ENCODE measurements around the gene USH1C.

Gene USH1C

DNA sequence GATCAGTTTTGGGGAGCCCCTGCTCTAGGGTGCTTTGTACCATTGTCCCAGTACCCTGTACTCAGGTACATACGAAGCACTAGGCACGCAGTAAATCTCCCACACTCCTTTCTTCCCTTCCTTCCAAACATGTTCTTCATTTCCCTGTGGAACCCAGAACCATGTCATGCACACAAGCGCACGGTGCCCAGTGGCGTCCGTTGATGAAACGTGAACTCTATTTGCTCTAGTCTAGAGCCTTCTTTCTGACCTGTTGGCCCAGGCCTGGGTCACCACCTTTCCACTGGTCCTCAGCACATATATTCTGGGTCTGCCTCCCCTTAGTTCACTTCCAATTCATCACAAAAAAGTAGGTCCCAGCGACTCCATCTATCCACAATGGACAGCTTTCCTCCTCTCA is 7.0 kb downstream of the USH1C start:
- no peaks in the 10 kb centered on the region for H3K36me3 ChIP-seq (ENCODE audit: control insufficient read depth, insufficient read depth, low read length)
- DNase-seq, result no peak
- no peaks in the 10 kb centered on the region for H3K4me1 ChIP-seq (ENCODE audit: control insufficient read depth, insufficient read depth, low read length, poor library complexity, severe bottlenecking)
- no peak overlapping the region for H3K27ac ChIP-seq (ENCODE audit: insufficient read depth, low read length, poor library complexity, severe bottlenecking)
- no peaks in the 10 kb centered on the region for H3K27me3 ChIP-seq (replicated peaks; ENCODE audit: control insufficient read depth, insufficient read depth, low read length, poor library complexity, severe bottlenecking)
- no peaks in the 10 kb centered on the region for H3K9me3 ChIP-seq (ENCODE audit: control insufficient read depth, low read length)
- H3K4me3 ChIP-seq (ENCODE audit: insufficient read depth, low read depth, low read length, poor library complexity, severe bottlenecking), result no peak overlapping the region

DNA sequence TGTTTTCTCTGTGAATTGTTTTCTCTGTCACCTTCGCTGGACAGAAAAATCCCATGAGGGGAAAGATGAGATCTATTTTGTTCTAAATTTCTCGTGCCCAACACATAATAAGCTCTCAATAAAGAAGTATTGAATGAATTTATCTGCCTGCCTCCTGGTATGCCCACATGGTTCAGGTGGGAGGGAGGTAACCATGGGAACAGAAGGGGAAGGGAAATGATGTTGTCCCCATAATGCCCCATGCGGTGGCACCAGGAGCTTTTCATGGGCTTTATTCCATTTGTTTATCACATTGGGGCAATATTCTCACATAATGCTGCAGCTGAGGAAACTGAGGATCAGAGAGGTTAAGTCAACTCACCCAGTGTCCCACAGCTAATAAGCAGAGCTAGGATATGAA is 8.7 kb downstream of the USH1C start:
- Histone ChIP-seq H3K9me3 (ENCODE audit: control insufficient read depth, low read length) (no peaks in the 10 kb centered on the region), H3K27me3 (replicated peaks; ENCODE audit: control insufficient read depth, insufficient read depth, low read length, poor library complexity, severe bottlenecking) (no peaks in the 10 kb centered on the region), H3K36me3 (ENCODE audit: control insufficient read depth, insufficient read depth, low read length) (no peaks in the 10 kb centered on the region), H3K4me1 (ENCODE audit: control insufficient read depth, insufficient read depth, low read length, poor library complexity, severe bottlenecking) (no peaks in the 10 kb centered on the region), H3K27ac (ENCODE audit: insufficient read depth, low read length, poor library complexity, severe bottlenecking) (no peak overlapping the region), H3K4me3 (ENCODE audit: insufficient read depth, low read depth, low read length, poor library complexity, severe bottlenecking) (no peak overlapping the region)
- no peak for DNase-seq

DNA sequence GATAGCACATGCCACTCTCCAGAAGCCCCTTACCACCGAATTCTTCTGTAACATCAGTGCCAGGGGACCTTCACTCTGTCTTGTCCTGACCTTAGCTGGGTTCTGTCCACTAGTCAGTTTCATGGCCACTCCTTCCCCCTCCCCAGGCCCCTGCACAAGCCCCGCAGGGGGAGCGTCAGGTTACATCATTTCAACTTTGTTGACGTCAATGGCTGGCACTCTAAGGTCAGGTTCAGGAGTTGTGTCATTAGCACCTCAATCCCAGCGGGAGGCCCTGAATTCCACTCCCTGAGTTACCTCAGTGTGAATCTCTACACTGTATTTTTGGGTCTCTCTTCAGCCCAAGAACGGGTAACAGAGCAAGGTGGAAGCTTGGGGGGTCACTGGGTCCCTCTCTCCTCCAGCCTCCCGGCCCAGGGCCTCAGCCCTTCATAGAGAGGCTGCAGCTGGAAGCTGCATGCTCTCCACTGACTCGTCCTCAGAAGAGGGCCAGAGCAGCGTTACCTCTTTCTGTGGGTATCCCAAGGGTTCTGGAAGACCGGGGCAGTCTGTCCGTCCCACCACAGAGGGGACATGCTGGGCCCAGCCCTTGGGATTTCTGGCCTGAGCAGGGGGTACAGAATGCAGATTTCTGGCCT is 10.3 kb downstream of the USH1C start:
- Histone ChIP-seq H3K36me3 (ENCODE audit: control insufficient read depth, insufficient read depth, low read length) (no peaks in the 10 kb centered on the region), H3K4me1 (ENCODE audit: control insufficient read depth, insufficient read depth, low read length, poor library complexity, severe bottlenecking) (no peaks in the 10 kb centered on the region), H3K9me3 (ENCODE audit: control insufficient read depth, low read length) (no peaks in the 10 kb centered on the region), H3K4me3 (ENCODE audit: insufficient read depth, low read depth, low read length, poor library complexity, severe bottlenecking) (no peak overlapping the region), H3K27ac (ENCODE audit: insufficient read depth, low read length, poor library complexity, severe bottlenecking) (no peak overlapping the region), H3K27me3 (replicated peaks; ENCODE audit: control insufficient read depth, insufficient read depth, low read length, poor library complexity, severe bottlenecking) (no peaks in the 10 kb centered on the region)
- no peak for DNase-seq

DNA sequence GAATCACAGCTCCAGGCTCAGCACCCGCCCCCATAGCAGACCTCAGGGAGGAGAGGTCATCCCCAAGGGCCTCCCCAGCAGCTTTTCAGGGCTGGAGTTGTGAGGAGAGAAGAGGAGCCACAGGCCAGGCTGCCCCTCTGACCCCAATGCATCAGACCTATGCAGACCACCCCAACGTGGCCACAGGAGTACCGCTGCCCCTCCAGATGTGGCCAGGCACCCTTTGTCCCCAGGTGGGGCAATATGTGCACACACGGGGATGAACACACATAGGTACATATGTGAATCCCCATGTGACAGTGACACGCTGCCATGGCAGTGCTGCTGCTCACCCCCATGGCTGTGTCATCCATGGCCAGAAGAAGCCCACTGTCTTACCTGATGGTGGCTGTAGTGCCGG is 10.9 kb downstream of the USH1C start:
- H3K36me3 ChIP-seq (ENCODE audit: control insufficient read depth, insufficient read depth, low read length), result no peaks in the 10 kb centered on the region
- H3K4me1 ChIP-seq (ENCODE audit: control insufficient read depth, insufficient read depth, low read length, poor library complexity, severe bottlenecking), result no peaks in the 10 kb centered on the region
- H3K9me3 ChIP-seq (ENCODE audit: control insufficient read depth, low read length), result no peaks in the 10 kb centered on the region
- no peak overlapping the region for H3K4me3 ChIP-seq (ENCODE audit: insufficient read depth, low read depth, low read length, poor library complexity, severe bottlenecking)
- no peak overlapping the region for H3K27ac ChIP-seq (ENCODE audit: insufficient read depth, low read length, poor library complexity, severe bottlenecking)
- DNase-seq, result no peak
- H3K27me3 ChIP-seq (replicated peaks; ENCODE audit: control insufficient read depth, insufficient read depth, low read length, poor library complexity, severe bottlenecking), result no peaks in the 10 kb centered on the region

DNA sequence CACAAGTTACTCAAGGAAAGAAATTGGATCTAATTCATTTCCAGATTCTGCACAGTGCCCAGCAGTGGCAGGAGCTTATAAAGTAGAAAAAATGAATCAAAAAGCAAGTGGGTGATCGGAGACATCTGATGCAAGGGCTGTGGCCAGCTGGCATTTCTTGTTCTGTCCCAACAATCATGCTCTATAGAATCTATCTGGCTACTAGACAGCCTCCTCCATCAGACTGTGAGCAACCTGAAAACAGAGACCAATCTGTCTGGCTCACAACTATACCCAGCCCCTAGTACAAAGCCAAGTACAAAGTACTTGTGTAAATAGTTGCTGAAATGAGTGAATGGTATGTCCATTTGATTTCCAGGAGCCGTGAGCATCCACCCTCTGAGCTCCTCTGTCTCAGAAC is 11.4 kb downstream of the USH1C start:
- Histone ChIP-seq H3K27ac (ENCODE audit: insufficient read depth, low read length, poor library complexity, severe bottlenecking) (no peak overlapping the region), H3K4me1 (ENCODE audit: control insufficient read depth, insufficient read depth, low read length, poor library complexity, severe bottlenecking) (no peaks in the 10 kb centered on the region), H3K9me3 (ENCODE audit: control insufficient read depth, low read length) (no peaks in the 10 kb centered on the region), H3K36me3 (ENCODE audit: control insufficient read depth, insufficient read depth, low read length) (no peaks in the 10 kb centered on the region), H3K4me3 (ENCODE audit: insufficient read depth, low read depth, low read length, poor library complexity, severe bottlenecking) (no peak overlapping the region), H3K27me3 (replicated peaks; ENCODE audit: control insufficient read depth, insufficient read depth, low read length, poor library complexity, severe bottlenecking) (no peaks in the 10 kb centered on the region)
- no peak for DNase-seq

DNA sequence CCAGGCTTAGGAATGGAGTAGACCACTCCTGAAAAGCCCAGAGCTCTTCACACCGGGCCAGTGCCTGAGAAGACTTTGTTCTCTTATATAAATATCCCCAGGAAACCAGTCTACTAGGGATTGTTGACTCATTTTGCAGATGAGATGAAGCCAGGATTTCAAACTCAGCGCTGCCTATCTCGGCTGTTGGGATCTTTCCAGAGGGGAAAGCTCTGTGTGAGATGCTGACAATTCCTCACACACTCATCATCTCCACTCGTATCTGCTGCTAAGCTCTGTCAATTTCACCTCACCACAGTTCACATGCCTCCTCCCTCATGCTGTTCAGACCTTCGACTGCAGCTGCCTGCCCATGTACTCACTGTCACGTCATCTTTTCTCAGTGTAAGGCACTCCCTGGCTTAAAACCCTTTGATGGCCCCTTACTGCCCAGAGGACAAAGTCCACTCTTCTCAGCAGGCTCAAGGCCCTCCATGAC is 12.5 kb downstream of the USH1C start:
- no peaks in the 10 kb centered on the region for H3K27me3 ChIP-seq (replicated peaks; ENCODE audit: control insufficient read depth, insufficient read depth, low read length, poor library complexity, severe bottlenecking)
- no peak overlapping the region for H3K27ac ChIP-seq (ENCODE audit: insufficient read depth, low read length, poor library complexity, severe bottlenecking)
- H3K4me1 ChIP-seq (ENCODE audit: control insufficient read depth, insufficient read depth, low read length, poor library complexity, severe bottlenecking), result no peaks in the 10 kb centered on the region
- no peak for DNase-seq
- no peak overlapping the region for H3K4me3 ChIP-seq (ENCODE audit: insufficient read depth, low read depth, low read length, poor library complexity, severe bottlenecking)
- H3K9me3 ChIP-seq (ENCODE audit: control insufficient read depth, low read length), result no peaks in the 10 kb centered on the region
- no peaks in the 10 kb centered on the region for H3K36me3 ChIP-seq (ENCODE audit: control insufficient read depth, insufficient read depth, low read length)

DNA sequence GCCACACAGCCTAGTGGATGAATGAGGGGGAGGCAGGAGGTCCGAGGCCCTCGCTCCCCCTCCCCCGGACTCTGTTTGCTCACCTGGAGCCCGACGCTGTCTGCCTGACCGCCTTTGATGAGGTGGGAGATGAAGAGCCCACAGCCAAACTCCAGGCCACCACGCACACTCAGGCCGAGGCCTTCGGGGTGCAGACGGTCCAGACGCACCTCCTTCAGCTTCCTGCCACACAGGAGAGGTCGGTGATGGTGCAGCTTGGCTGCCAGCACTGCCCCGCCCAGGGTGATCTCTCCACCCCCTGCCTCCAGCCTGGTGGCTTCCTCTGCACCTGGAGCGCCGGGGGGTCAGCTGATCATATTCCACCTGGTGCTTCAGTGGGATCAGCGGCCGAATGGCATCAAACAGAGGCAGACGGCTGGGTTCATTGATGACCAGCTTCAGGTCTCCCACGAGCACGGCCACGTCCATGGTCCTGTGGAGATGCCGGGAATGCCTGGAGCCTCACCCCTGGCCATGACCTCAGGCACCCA is 13.1 kb downstream of the USH1C start:
- no peaks in the 10 kb centered on the region for H3K36me3 ChIP-seq (ENCODE audit: control insufficient read depth, insufficient read depth, low read length)
- H3K27ac ChIP-seq (ENCODE audit: insufficient read depth, low read length, poor library complexity, severe bottlenecking), result no peak overlapping the region
- H3K27me3 ChIP-seq (replicated peaks; ENCODE audit: control insufficient read depth, insufficient read depth, low read length, poor library complexity, severe bottlenecking), result no peaks in the 10 kb centered on the region
- no peaks in the 10 kb centered on the region for H3K4me1 ChIP-seq (ENCODE audit: control insufficient read depth, insufficient read depth, low read length, poor library complexity, severe bottlenecking)
- no peak for DNase-seq
- no peak overlapping the region for H3K4me3 ChIP-seq (ENCODE audit: insufficient read depth, low read depth, low read length, poor library complexity, severe bottlenecking)
- no peaks in the 10 kb centered on the region for H3K9me3 ChIP-seq (ENCODE audit: control insufficient read depth, low read length)

DNA sequence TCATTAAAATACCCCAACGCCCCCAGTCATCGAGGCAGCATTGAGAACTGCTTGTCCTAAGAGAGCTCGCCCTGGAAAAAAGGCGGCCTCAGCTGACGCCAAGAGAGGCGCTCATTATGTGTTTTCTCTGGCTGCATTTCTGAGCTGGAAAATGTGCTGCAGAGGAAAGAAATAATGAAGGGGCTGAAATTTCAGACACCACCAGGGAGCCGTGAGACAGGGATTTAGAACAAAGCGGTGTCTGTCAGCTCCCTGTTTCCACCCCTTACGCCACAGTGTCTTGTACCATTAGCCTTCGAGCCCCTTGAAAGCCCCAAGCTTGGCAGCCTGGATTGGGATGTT is 14.4 kb downstream of the USH1C start:
- no peak overlapping the region for H3K4me3 ChIP-seq (ENCODE audit: insufficient read depth, low read depth, low read length, poor library complexity, severe bottlenecking)
- DNase-seq, result no peak
- H3K27me3 ChIP-seq (replicated peaks; ENCODE audit: control insufficient read depth, insufficient read depth, low read length, poor library complexity, severe bottlenecking), result no peaks in the 10 kb centered on the region
- H3K27ac ChIP-seq (ENCODE audit: insufficient read depth, low read length, poor library complexity, severe bottlenecking), result no peak overlapping the region
- H3K36me3 ChIP-seq (ENCODE audit: control insufficient read depth, insufficient read depth, low read length), result no peaks in the 10 kb centered on the region
- no peaks in the 10 kb centered on the region for H3K9me3 ChIP-seq (ENCODE audit: control insufficient read depth, low read length)
- no peaks in the 10 kb centered on the region for H3K4me1 ChIP-seq (ENCODE audit: control insufficient read depth, insufficient read depth, low read length, poor library complexity, severe bottlenecking)

DNA sequence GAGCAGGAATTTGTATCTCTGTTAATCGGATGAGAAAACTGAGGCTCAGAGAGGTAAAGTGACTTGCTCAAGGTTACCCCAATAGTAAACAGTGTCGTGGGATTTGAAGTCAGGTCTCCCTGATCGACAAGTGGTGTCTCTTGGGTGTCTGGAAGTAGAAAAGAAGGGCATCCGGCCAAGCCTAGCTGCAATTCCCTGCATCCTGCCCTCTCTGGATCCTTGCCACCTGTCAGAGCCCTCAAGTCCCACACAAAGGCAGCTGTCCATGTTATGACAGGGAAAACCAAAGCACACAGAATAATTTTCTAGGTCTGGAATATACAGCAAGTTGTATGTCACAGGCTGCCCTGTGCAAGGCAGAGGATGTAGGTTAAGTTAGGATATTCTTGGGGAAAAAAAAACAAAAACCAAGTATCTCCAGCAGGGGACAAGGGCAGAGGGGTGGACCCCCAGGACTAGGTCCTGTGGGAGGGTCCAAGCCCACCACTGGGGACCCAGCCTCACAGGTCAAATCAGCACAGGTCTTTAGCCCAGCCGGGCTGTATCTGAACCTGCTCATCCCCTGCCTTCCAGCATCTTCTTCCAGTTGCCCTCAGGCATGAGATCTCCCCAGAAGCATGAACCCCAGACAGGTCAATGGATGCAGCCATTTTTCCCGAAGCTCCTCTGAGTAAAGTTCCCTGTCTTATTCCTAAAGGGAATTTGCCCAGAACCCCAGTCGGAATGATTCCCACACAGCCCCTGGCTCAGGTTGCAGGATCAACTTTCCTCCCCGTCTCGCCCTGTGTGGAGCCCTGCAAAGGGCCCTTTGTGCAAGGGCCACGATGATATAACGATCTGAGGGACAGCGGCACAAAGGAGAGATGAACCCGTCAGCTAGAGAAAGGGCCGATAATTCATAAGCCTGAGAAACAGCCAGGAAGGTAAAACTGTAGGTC is 15.0 kb downstream of the USH1C start:
- Histone ChIP-seq H3K27me3 (replicated peaks; ENCODE audit: control insufficient read depth, insufficient read depth, low read length, poor library complexity, severe bottlenecking) (no peaks in the 10 kb centered on the region), H3K4me1 (ENCODE audit: control insufficient read depth, insufficient read depth, low read length, poor library complexity, severe bottlenecking) (no peaks in the 10 kb centered on the region), H3K27ac (ENCODE audit: insufficient read depth, low read length, poor library complexity, severe bottlenecking) (no peak overlapping the region), H3K4me3 (ENCODE audit: insufficient read depth, low read depth, low read length, poor library complexity, severe bottlenecking) (no peak overlapping the region), H3K9me3 (ENCODE audit: control insufficient read depth, low read length) (no peaks in the 10 kb centered on the region), H3K36me3 (ENCODE audit: control insufficient read depth, insufficient read depth, low read length) (no peaks in the 10 kb centered on the region)
- DNase-seq, result no peak

DNA sequence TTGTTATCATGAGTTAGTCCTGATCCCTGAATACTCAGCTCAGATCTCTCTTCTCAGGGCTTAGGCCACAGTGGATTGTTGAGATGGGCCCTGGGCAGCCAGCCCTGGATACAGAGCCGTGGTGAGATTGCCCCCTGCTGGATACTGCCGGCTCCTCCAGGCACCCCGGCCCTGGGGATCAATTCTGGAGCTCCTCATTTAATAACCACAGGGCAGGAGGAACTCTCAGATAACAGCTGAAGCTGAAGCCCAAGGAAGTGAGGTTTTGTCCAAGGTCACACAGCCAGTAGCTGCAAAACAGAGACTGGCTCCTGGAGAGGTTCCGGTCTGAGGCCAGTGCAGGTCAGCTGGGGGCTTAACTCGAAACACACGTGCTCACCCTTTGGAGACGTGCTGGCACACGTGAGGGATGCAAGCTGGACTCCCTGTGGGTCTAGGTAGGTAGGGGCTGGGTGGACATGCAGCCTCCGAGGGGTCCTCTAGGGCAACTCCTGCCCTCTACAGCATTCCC is 16.0 kb downstream of the USH1C start:
- no peak overlapping the region for H3K4me3 ChIP-seq (ENCODE audit: insufficient read depth, low read depth, low read length, poor library complexity, severe bottlenecking)
- peak in 1 of 3 donors; percentile 16 for DNase-seq

More for the DNA sequence above, 16.0 kb downstream of the USH1C start:
- H3K27ac ChIP-seq (ENCODE audit: insufficient read depth, low read length, poor library complexity, severe bottlenecking), result no peak overlapping the region
- no peaks in the 10 kb centered on the region for H3K36me3 ChIP-seq (ENCODE audit: control insufficient read depth, insufficient read depth, low read length)
- no peaks in the 10 kb centered on the region for H3K9me3 ChIP-seq (ENCODE audit: control insufficient read depth, low read length)
- no peaks in the 10 kb centered on the region for H3K27me3 ChIP-seq (replicated peaks; ENCODE audit: control insufficient read depth, insufficient read depth, low read length, poor library complexity, severe bottlenecking)
- no peaks in the 10 kb centered on the region for H3K4me1 ChIP-seq (ENCODE audit: control insufficient read depth, insufficient read depth, low read length, poor library complexity, severe bottlenecking)

Measured in effector memory CD4-positive, alpha-beta T cell (primary cell).